ENCODE results near the gene SP2.

GRCh38 chr17:47872019-47872650 lies 23.9 kb upstream of the SP2 start:
- no peak for TF ChIP-seq POLR2AphosphoS5 (IDR thresholded peaks at IDR 0.05; ENCODE audit: low read depth, low read length)
- TF ChIP-seq ZNF549 (CRISPR knock-in tag; IDR thresholded peaks at IDR 0.05) = no peak
- TF ChIP-seq, protein P1, sequence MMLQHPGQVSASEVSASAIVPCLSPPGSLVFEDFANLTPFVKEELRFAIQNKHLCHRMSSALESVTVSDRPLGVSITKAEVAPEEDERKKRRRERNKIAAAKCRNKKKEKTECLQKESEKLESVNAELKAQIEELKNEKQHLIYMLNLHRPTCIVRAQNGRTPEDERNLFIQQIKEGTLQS (CRISPR knock-in tag; IDR thresholded peaks at IDR 0.05) = no peak

Measured in HepG2 (cell line).